NCI-H2227 (cell line): ENCODE measurements around the gene IL4I1.

Source experiments
- DNase-seq: peaks from one replicate; lab custom pipeline; 2025; ENCODE audit not compliant: unreplicated experiment; lab: John Stamatoyannopoulos, UW

The IL4I1 gene

GRCh38 chr19:49852631-49853126 lies 44.0 kb downstream of the IL4I1 start:
- no peak for DNase-seq

GRCh38 chr19:49851456-49852259 lies 45.0 kb downstream of the IL4I1 start:
- DNase-seq: peak; percentile 49

GRCh38 chr19:49850487-49851342 lies 46.0 kb downstream of the IL4I1 start, which contains the start of gene PTOV1:
TSS of gene PTOV1 (plus strand) at chr19:49851159.
- peak; percentile 92 for DNase-seq

DNA sequence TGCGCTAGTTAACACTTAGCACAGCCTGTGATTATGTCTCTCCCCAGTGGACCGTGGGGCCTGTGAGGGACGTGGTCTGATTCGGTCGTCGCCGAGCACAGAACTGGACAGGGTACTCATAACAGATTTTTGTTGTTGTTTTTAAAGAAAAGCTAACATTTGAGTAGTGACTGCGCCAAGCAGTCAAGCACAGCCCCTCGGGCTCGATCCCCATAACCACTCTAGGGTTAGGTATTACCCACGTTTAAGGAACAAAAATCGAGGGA lies 46.5 kb downstream of the IL4I1 start:
- no peak for DNase-seq

GRCh38 chr19:49849433-49850220 lies 47.1 kb downstream of the IL4I1 start:
- DNase-seq: no peak

DNA sequence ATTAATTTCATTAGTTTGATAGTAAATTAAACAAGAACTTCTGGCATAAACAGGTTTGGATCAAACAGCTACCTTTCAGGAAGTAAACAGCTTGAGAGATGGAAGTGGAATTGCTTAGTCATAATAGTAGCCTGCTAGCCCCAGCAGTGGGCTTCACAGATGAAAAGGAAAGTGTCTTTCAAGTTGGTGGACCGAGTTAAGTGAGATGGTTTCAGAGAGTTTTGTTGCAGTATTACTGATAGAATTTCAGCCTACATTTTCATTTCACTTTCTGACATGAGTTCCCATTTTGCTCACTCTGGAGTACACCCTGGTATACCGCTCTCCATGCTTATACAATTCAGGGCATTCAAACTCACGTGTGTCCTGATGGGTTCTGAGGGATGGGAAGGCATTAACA lies 47.7 kb downstream of the IL4I1 start:
- no peak for DNase-seq

DNA sequence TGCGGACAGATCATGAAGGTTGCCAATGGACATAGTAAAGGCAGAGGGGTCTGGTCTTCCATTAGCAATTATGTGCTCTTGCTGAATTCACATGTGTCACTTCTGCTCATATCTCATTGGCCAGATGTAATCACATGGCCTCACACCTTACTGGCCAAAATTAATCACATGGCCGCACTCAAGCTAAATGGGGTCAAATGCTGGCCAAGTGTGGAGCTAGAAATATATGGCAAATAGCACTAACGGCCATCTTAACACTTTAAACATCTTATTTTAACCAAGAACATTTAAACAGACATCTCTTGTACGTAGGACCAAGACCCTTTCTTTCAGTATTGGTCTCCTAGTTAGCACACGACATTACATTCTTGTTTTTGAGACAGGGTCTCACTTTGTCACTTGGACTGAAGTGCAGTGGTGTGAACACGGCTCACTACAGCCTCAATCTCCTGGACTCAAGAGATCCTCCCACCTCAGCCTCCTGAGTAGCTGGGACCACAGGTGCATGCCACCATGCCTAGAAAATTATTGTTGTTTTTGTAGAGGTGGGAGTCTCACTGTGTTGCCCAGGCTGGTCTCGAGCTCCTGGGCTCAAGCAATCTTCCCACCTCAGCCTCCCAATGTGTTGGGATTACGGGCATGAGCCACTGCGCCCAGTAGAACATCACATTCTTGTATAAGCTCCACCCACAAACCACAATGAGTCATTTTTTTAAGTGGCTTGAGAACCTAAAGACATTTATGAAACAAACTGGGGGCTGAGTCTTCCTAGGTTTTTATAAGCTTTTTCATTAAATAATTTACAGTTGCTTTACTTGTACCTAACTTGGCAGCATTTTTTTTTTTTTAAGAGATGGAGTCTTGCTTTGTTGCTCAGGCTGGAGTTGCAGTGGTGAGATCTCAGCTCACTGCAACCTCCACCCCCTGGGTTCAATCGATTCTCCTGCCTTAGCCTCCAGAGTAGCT lies 48.7 kb downstream of the IL4I1 start:
- DNase-seq: no peak

DNA sequence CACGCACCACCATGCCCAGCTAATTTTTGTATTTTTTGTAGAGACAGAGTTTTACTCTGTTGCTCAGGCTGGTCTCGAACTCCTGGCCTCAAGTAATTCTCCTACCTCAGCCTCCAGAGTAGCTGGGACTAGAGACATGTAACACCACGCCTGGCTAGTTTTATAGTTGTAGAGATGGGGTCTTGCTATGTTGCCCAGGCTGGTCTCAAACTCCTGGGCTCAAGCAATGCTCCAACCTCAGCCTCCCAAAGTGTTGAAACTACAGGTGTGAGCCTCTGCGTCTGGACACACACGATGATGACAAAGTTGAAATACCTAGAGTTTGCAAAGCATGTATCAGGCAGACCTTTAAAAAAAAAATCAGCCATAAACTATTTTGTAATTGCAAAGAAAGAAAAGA lies 50.3 kb downstream of the IL4I1 start:
- DNase-seq: no peak

DNA sequence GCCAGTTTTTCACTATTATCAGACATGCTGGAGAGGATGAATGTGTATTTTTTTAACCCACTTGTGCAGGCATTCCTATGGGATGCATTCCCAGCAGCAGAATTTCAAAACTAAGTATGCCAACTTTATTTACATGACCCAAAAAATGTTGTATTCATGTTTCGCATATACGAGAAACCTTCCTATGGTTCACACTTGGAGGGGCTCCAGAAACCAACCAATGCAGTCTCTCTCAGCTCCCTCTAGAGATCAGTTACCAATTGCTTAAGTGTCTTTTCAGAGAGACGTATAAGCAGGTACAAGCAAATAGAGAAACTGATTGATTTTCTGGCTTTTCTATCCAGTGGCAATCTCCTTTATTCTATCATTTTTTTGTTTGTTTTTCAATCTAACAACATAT lies 51.3 kb downstream of the IL4I1 start:
- no peak for DNase-seq

DNA sequence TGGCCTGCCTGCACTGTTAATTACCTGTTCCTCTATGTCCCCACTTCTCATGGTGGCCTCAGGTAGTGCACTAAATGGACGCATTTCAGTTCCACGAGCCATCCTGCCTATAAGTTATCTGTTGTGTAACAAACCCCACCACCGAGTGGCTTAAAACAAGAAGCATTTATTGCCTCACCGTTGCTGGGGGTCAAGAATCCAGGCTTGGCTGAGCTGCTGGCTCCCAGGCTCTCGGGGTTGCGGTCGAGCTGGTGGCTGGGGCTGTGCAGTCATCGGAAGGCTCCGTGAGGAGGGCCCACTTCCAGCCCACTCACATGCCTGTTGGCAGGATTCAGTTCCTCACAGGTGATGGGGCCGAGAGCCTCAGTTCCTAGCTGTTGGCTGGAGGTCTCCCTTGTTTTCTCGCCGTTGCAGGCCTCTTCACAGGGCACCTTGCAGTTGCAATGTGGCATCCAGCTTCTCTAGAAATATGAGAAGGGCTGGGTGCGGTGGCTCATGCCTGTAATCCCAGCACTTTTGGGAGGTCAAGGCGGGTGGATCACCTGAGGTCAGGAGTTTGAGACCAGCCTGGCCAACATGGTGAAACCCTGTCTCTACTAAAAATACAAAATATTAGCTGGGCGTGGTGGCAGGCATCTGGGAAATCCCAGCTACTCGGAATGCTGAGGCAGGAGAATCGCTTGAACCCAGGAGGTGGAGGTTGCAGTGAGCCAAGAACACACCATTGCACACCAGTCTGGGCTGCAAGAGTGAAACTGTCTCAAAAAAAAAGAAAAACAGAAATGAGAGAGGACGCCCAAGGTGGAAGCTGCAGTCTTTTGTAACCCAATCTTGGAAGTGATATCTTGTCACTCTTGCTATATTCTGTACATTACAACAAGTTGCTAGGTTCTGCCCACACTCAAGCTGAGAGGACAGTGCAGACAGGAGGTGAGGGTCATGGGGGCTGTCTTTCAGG lies 52.3 kb downstream of the IL4I1 start:
- no peak for DNase-seq

GRCh38 chr19:49843265-49843664 lies 53.4 kb downstream of the IL4I1 start:
- DNase-seq: no peak

DNA sequence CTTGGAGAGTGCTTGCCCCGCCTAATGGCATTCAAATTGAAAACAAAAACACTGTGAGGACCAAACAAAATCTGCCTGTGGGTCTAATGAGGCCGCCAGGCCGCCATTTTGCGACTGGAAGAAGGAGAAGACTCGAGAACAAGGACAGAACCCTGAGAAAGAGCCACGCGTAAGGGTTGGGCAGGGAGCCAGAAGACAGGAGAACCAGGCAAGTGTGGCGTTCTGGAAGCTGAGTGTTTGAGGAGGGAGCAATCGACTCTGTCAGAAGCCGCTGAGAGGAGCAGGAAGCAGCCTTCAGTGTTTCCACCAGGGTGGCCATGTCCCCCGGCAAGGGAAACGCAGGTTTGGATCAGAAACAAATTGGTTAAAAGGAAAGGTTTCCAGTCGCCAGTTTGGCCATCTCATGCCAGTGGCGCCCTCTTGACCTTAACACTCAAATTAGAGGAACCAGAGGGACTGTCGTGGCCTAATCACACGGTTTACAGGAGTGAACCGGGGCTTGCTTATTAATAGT lies 55.9 kb downstream of the IL4I1 start:
- DNase-seq: no peak

DNA sequence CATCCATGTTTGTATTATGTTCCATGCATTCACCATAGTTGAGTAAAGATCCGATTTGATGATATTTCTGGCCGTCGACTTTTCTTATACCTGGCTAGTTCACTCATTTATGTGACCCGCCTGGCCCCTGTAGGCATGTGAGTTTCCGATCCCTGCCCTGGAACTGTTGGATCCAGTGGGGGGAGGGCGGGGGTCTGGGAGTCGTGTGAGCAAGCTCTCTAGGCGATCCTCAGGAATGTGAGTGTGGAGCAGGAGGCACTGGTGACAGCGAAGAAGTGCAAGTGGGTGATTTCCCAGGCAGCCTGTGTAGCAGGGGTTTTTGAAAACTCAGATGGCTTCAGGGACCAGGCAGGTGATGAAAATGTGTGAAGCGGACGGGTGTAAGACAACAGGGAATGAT lies 56.4 kb downstream of the IL4I1 start:
- DNase-seq: no peak

DNA sequence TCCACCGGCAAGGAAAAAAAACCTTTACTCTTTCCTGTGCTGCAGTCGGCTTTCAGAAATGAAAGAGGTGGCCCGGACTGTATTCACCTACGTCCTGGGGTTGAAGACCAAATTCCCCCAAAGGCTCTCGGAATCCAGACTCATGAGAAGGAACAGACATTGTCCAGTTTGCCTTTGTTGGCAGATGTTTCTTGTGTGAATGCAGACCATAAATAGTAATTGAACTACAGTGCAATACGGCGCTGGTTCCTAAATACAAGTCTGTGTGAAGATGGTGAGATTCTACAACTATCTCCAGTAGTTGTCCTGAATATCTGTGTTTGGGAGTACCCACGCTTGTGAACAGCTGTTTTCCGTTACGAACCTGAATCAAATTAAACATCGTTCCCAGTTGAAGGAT lies 57.0 kb downstream of the IL4I1 start:
- DNase-seq: no peak
